Activated CD8-positive, alpha-beta memory T cell treated with anti-CD3 and anti-CD28 coated beads for 24 hours (primary cell): ENCODE measurements around the gene CKAP5.

Experiments used
- DNase-seq: peaks from one replicate; pipeline ENCODE4 v3.0.0-alpha.2; 2020

CKAP5 gene

DNA sequence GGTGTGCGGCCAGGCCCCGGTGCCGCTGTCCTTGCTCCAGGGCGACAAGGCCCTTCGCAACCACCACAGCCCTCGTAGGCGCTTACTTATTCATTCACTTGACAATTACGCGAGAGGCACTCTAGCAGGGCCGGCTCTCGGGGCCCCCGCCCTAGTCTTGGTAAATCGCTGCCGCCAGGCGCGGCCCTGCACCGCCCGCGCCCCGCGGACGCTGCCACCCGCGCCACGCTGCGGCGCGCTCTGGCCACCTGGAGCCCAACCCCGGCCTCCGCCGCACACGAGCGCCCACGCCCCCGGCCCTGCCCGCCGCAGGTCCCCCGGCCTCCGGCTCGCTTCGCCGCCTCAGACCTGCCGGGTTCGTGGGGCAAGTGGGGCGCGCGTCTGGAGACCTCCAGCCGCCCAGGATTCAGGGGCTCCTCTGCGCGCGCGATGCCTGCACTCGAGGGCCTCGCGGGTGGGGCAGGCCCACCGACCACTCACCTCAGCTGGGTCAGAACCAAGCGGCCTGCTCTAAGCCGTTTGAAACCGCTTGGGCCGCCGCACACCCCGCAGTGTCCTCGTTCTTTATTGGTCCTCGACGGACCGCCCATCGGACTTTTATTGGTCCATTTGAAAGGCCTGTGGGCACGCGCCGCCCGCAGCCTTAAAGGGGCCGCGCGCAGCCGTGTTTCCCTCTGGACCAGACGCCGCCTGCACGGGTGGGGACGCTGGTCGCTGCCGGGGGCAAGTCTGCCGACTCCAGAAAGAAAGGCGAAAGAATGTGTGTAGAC is at the start of gene CKAP5:
Gene CKAP5, minus strand, starts transcription at position 541 of the 770 bp plus-strand sequence. CDS start 25,049 bp downstream, outside the sequence.
- DNase-seq = peak; percentile 92

DNA sequence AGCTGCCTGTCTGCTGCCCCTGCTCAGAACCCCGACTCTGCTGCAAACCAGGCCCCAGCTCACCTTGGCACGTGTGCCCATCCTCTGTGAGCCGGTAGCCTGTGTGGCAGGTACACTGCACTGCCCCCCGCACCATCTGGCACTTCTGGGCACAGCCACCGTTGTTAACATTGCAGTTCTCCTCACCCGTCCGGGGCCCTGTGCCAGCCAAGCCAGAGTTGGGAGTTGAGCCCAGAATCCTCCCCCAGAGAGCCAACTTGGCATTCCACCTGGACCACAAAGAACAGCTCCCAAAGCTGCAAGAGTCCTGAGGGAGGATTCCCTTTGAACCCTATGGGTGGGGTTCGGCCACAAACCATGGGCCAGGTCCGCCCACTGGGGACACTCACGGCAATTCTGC is 49.7 kb upstream of the CKAP5 start:
- DNase-seq = no peak

DNA sequence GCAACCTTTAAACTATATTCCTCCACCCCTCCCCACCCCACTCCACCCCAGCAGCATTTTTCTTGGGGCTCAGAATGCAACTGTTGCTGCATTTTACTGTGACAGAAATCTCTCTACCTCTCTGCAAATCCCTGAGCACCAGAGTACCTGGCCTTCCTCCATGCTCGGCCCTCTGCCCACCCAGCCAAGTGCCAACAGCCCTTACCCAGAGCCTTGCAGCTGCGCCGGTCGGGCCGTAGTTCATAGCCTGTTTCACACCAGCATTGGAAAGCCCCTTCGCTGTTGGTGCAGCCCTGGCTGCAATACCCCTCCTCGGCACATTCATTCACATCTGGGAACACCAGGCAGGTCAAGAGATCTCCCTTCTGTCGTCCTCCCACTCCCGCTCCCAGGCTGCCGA is 48.9 kb upstream of the CKAP5 start:
- no peak for DNase-seq

DNA sequence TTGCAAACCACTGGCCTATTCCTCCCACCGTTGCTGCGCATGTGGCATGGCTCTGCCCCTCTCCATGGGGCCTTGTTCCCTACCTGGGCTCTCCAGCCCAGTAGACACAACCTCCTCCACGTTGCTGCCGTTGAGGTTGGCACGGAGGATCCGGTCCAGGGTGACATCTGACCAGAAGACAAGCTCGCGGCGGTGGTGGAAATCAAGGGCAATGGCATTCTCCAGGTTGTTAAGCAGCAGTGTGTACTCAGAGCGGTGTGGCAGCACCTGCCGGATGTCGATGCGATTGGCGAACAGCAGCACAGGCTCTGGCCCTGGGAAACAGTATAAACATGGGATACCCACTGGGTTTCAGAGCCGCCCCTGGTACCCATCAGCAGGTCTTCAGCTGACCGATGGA is 48.4 kb upstream of the CKAP5 start:
- no peak for DNase-seq

DNA sequence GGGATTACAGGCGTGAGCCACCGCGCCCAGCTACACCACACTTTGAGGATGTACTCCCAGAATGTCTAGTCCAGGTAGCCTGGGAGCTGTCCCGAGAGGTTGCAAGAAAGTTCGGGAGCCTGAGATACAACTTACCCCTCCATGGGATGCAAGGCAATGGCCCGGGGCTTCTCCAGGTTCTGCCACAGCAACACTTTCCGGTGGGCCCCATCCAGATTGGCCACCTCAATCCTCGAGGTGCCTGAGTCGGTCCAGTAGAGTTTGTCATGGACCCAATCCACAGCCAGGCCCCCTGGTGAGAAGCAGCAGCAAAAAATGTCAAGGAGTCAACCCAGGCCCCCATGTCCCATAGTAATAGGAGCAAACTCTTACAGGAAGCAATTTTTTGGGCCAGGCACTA is 46.8 kb upstream of the CKAP5 start:
- no peak for DNase-seq

DNA sequence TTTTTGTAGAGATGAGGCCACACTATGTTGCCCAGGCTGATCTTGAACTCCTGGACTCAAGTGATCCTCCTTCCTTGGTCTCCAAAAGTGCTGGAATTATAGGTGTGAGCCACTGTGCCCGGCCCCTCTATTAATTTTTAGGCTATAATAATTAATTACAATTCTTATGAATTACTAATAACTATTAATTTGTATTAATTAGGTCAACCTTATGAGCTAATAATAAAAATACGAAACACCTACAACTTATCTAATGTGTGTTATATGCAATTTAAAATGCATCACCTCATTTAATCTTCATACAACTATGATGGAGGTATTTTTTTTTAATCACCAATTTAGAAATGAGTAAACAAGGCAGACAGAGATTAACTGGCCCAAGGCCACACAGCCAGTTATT is 46.0 kb upstream of the CKAP5 start:
- no peak for DNase-seq

DNA sequence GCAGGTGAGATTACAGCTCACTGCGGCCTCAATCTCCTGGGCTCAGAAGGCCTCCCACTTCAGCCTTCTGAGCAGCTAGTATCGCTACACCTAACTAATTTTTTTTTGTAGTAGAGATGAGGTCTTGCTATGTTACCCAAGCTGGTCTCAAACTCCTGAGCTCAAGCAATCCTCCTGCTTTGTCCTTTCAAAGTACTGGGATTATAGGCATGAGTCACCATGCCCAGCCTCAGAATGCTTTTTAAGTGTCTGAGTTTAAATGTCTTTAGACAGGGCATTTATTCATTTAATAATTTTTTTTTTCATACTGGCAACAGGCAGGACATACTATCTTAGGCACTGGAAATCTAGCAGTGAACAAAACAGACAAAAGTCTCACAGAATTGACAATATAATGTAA is 44.6 kb upstream of the CKAP5 start:
- no peak for DNase-seq

DNA sequence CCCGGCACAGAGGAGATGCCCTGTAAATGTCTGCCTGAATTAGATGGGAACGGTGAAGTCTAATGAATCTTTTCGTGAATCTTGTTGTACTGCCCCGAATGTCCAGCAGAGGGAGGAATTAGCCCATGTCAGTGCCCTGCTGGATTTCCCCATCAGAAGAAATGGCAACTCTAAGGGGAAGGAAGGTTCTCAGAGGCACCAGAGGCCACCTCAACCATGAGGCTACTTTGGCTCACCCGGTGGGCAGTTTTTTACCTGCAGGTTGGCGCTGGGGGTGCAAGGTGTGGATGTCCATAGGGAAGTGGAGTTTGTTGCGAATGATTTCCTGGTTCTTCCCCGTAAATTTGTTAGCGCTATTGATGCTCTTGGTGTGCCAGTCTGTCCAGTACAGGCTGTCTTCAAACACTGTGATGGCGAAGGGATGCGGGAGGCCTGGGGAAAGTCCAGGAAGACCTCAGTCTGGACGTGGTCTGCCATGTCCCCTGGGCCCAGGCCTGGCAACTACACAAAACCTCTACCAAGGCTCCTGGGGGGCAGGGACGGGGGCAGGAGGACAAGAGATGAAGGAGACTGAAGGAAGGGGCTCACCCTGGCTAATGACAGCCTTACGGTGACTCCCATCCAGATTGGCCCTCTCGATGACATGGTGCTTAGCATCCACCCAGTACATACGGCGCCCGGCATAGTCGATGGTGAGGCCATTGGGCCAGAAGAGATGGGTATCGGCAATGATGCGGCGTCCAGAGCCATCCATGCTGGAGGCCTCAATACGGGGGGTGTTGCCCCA is 43.8 kb upstream of the CKAP5 start:
- peak; percentile 88 for DNase-seq

DNA sequence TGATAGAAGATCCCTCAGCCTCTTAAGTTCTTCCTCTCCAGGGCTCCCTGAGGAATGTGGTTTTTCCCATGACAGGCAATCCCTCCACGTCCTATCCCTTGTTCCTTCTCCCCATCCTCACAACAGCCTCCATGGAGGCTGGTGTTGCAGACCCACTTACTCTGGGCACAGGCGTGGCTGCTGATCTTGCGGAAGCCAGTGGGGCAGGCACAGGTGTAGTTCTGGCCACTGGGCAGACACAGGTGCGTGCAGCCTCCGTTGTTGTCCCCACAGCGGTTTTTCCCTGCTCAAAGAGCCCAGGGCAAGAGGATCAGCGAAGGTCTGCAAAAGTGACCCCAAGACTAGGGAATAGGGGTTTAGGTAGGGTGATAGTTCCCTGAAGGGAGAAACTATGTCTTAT is 43.2 kb upstream of the CKAP5 start:
- DNase-seq = no peak

DNA sequence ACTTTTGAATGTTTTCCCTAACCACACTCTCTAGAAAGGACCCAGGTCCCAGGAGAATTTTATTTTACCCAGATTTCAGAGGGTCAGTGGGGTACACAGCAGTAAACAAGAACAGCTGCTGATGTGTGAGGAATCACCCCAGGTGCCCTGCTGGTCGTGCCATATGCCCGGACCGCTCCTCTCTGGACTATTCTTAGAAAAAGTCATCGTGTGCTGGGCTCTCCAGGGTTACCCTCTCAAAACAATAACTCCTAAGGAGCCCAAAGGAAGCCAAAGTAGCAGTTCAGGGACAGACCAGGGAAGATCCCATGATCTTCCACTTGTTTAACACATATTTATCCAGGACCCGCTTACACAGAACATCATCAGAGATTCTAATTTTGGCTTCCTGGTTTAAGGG is 42.6 kb upstream of the CKAP5 start:
- DNase-seq = no peak

DNA sequence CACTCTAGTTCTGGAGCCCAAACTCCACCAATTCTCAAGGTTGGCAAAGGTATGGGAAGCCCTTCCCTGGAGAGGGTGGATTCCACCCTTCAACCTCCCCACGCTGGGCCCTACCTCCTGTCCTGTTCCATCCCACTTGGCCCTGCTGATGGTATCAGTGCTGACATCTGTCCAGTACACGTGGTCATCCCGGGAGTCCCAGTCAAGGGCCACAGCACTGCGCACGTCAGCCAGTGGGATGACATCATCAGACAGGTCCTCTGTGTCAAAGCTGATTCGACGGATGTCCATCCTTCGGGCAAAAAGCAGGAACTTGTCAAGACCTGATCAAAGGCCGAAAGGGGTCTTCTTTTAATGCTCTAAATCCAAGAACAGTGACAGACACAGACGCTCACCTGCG is 40.1 kb upstream of the CKAP5 start:
- DNase-seq = no peak

DNA sequence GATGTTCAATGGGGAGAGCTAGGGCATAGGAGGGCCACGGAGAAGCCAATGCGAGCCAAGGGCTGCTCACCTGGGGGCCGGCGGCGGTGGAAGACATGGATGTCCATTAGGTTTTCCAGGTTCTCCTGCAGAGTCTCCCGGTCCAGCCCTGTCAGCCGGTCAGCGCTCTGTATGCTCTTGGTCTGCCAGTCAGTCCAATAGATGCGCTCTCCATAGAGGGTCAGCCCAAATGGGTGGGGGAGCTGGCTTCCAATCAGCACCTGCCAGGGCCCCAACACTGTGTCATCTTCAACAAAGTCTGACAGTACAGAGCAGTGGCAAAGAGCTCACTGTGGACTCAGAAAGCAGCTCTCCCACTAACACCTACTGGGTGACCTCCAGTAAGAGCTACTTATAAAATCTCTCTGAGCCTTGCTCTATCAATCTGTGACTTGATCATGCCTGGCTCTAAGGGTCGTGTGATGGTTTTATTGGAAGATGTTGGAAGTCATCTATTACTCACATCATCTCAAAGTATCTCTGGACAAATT is 33.0 kb upstream of the CKAP5 start:
- DNase-seq = no peak

DNA sequence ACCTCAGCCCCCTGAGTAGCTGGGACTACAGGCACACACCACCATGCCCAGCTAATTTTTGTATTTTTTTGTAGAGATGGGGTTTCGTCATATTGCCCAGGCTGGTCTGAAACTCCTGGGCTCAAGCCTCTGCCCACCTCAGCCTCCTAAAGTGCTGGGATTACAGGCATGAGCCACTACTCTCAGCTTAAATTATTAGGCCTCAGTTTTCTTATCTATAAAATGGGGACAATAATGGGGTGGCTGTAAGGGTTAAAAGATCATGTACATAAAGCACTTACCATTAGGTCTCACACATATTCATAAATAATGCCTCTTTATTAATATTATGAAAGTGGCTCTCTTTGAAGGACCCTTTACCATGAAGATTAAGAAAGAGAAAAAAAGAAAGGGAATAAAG is 31.5 kb upstream of the CKAP5 start:
- no peak for DNase-seq

DNA sequence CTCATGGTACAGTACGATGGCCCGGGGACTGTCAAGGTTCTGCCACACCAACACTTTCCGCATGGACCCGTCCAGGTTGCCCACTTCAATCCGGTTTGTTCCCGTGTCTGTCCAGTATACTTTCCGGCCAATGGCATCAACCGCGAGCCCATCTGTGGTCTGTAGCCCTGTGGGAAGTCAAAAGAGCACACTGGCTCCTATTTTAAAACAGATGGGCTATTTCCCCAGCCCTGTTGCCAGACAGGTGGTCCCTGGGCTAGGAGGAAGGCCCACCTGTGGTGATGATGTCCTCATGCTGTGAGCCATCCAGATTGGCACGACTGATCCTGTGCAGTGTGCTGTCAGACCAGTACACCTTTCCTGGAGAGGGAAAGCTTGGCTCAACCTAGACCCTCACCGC is 30.4 kb upstream of the CKAP5 start:
- no peak for DNase-seq

DNA sequence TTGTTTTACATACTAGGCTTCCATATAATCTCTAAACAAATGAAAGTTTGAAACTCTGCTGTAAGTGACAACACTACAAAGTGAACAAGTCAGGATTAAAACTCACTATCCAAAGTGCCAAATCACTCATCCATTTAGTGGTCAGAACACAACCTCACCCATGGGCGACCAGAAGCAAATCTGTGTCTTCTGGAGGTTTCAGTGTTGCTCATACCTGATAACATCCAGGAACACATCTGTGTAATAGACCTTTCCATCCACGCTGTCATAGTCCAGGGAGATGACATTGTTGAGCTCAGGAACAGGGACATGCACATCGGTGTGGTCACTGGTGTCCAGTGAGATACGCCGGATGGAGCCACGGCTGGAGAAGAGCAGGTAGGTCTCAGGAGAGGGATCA is 28.5 kb upstream of the CKAP5 start:
- DNase-seq = no peak

DNA sequence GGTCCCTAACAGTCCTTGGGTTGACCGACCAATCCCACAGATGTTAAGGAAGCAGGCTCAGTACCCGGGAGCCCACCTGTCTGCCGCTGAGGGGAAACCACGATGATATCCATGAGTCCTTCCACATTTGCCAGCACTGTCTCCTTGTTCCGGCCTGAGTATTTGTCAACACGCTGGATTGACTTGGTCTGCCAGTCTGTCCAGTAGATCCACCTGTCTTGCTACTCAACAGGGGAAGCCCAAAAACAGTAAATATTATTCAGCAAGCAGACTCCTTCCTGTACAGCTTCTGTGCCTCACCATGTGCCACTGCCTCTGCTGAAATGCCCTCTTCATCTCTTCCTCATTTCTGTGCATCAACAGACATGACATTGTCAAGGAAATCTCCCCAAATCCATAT is 22.8 kb upstream of the CKAP5 start:
- DNase-seq = no peak

DNA sequence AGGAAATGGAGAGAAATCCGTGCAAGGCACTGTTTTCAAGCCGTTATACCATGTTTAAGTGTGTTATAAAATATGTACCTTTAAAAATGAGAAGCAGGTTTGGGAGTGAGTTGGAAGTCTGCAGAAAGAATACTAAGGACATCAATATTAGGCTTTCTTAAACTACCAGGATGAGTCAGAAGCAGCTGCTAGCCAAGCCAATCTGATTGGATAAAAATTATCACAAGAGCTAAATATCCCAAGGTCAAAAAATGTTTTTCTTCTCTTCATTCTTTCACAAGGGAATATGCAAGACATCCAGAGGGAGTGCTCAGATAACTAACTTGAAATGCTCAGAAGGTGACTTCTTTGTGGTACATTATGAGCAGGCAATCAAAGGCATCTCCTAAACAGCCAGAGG is 19.3 kb upstream of the CKAP5 start:
- no peak for DNase-seq

DNA sequence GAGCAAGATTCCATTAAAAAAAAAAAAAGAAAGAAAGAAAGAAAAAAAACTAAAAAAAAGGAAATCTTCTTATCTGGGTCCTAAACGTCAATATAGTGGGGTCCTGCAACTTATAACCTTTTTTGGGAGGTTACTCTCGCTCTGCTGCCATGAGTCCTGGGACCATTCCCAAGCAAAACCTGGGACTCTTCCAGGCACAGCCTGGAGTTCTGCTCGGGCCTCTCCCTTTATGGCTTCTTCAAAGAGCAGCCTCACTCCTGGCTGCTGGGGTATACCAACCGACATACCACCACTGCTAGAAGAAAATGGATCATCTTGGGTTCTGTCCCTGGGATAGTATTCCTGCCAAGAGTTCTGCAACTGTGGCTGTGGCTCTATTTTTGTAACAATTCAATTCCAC is 14.1 kb upstream of the CKAP5 start:
- DNase-seq = no peak

DNA sequence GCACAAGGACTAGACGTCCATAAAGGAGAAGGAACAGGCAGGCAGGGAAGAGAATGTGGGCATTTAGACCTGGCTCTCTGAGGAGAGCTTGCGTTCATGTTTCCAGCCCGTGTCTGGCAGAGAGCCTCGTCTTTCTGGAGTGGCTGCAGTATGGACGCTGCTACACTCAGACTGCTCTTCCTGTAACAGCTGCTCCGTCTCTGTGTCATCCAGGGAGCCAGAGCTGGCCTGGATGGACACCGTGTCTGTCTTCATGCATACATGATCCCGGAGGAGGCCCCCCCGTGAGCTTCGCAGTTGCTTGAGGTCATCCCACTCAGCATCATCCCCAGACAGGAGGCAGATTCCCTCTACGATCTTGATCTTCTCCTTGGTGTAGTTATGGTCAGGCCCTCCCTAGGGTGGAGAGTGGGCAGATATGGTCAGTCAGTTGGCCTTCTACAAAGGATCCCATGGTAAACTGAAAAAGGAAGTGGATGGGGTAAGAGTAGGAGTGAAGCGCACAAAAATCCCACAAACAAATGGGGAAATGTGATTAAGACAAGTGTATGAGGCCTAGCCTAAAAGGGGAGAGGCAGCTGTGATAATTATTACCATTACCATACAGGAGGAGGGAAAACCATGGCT is 13.0 kb upstream of the CKAP5 start:
- DNase-seq = no peak

DNA sequence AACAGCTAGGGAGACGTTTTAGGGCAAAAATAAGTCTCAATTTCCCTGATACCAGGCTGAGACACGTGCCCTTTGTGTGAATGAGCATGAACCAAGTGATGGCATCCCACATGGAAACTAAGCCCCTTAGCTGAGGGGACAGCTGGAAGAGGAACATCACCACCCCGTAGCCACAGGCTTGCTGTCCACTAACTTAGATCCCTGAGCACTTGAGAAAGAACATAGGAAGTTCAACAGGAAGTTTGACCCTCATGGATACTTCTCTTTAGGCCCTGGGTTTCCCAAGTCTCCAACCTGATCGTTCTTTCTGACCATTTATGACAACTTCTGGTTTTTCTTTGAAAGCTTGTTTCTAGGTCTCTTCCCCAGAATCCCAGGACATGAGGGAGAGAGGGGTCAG is 11.6 kb upstream of the CKAP5 start:
- DNase-seq = no peak

DNA sequence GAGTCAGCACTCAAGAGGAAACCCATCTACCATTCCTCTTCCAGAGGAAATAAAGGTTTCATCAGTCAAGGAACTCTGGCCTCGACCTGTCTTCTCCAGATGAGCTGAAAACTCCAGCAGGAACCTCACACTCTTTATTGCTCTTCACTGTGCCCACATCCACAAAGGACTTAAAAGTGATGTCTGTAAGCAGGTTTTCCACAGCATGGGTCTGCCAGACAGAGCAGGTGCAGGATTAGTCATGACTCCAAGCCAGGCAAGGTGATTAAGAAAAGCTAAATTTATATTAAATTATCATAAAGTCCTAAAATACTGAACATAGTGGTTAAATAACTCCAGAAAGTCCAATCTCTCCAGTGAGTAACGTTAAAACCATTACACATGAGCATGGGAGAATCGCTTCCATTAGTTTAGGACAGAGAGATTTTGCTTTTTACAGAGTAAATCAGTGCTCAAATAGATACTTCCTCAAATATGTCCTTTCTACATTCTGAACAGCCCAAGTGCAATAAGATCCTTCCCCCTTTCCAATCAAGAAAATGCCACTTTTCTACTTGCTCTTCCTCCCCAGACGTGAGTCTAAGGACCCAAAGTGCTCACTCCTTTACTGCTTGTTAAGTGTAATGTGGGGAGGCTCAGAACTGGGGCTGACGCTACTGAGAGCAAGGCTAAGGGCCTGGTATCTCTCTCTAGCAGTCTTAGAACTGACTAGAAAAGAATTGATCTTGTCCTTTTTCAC is 10.7 kb upstream of the CKAP5 start:
- no peak for DNase-seq

DNA sequence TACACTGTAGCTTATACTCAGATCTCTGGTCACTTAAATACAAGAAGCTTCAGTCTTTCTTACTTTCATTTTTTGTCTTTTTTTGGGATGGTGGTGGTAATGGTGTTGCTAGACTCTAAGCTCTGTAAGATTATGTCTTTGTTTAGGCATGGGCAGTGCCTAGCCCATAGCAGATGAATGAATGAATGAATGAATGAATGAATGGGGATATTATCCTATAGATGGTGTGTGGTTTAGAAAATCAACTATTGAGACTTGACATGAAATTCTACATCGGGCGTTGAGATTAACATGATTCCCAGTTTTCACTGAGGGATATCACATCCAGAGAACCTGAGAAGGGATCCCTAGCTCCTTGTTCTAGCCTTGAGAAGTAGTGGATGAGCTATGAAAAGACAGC is 9.8 kb upstream of the CKAP5 start:
- no peak for DNase-seq

DNA sequence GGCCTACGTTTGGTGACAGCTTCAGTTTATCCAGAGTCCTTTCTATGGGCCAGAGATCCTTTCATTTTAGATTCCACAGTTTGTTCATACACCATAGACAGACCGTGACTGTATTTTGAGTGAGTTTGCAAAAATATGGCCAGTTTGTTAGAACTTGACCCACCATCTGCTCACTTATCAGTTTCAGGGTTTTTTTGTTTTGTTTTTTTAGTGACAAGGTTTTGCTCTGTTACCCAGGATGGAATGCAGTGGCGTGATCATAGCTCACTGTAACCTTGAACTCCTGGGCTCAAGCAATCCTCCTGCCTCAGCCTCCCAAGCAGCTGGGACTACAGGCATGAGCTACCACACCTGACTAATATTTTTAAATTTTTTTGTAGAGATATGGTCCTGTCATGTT is 9.1 kb upstream of the CKAP5 start:
- DNase-seq = no peak
